HL-60/S4 treated with phorbol 12-myristate 13-acetate at 8.2 ng/mL for 4 days and 3 days (cell line): Measurements from ENCODE around the gene OR13J1.

Experiments used
- in situ Hi-C: fragments of 300-500 bp; cut with MboI; formaldehyde crosslinking; loops from 2 replicates; pipeline ENCODE4 v1.15.0; 2022; ENCODE audit warnings: low sequenced_read_pairs

The OR13J1 gene

GRCh38 chr9:35861161-35861897 is 8.9 kb downstream of the OR13J1 start:
- in situ Hi-C loops, result no loop called here

- in situ Hi-C loops, result no loop called here
Measured at GRCh38 chr9:35859990-35860339, 10.2 kb downstream of the OR13J1 start.

- in situ Hi-C loops, result no loop called here
Measured at GRCh38 chr9:35859310-35859989, 10.8 kb downstream of the OR13J1 start.

GRCh38 chr9:35858458-35858857 is 11.7 kb downstream of the OR13J1 start:
- in situ Hi-C loops, result no loop called here

- in situ Hi-C loops, result no loop called here
Measured at GRCh38 chr9:35856882-35857281, 13.3 kb downstream of the OR13J1 start.

GRCh38 chr9:35856206-35856605 is 14.0 kb downstream of the OR13J1 start:
- in situ Hi-C loops, result no loop called here

- in situ Hi-C loops, result no loop called here
Measured at GRCh38 chr9:35854091-35854762, 16.0 kb downstream of the OR13J1 start.

GRCh38 chr9:35852876-35853865 is 17.0 kb downstream of the OR13J1 start:
- in situ Hi-C loops, result no loop called here

GRCh38 chr9:35852267-35852815 is 17.9 kb downstream of the OR13J1 start:
- in situ Hi-C loops, result no loop called here

GRCh38 chr9:35847792-35848572 is 22.2 kb downstream of the OR13J1 start:
- in situ Hi-C loops, result no loop called here

- in situ Hi-C loops, result no loop called here
Measured at GRCh38 chr9:35845824-35846771, 24.1 kb downstream of the OR13J1 start.

- in situ Hi-C loops, result no loop called here
Measured at GRCh38 chr9:35844628-35845270, 25.5 kb downstream of the OR13J1 start.

- in situ Hi-C loops, result no loop called here
Measured at GRCh38 chr9:35842795-35843194, 27.4 kb downstream of the OR13J1 start.

- in situ Hi-C loops, result no loop called here
Measured at GRCh38 chr9:35842020-35842745, 28.0 kb downstream of the OR13J1 start.

- in situ Hi-C loops, result no loop called here
Measured at GRCh38 chr9:35841645-35841900, 28.6 kb downstream of the OR13J1 start.

GRCh38 chr9:35840881-35841644 is 29.1 kb downstream of the OR13J1 start:
- in situ Hi-C loops, result no loop called here

- in situ Hi-C loops, result no loop called here
Measured at GRCh38 chr9:35839926-35840325, 30.3 kb downstream of the OR13J1 start.
